Small intestine (tissue), 7 donors: ENCODE data around the gene MT1M. TPM values are rescaled to one million over a fixed set of nuclear protein-coding genes. Genes with fewer than 3 reads are reported as not detected.
A peak's percentile ranks its signal among the peaks of the same experiment; 100 is the strongest.

ENCODE experiments used
- DNase-seq, 2 donors: peaks; one replicate each; pipeline versions ENCODE4 v3.0.0 to v3.0.0-alpha.2; 2013
- FAIRE-seq: peaks from 2 replicates; lab custom pipeline; 2012; peaks lifted over from hg19 to GRCh38; lab: Jason Lieb, UNC
- H3K27ac ChIP-seq, 3 donors: one replicate each; pipeline ENCODE4 v1.5.1; 2013; ENCODE audit warnings: low read length in 2 of 3, mild to moderate bottlenecking in 2 of 3, control low read depth in 1 of 3, inconsistent platforms in 1 of 3, low read depth in 1 of 3, moderate library complexity in 1 of 3
- H3K27me3 ChIP-seq, 3 donors: one replicate each; pipeline ENCODE4 v1.6.1; 2013; ENCODE audit warnings: low read length in 3 of 3, inconsistent platforms in 1 of 3; ENCODE audit not compliant: control insufficient read depth in 3 of 3, insufficient read depth in 3 of 3
- H3K36me3 ChIP-seq, 3 donors: one replicate each; pipeline ENCODE4 v1.6.1; 2013; ENCODE audit warnings: low read length in 3 of 3, inconsistent platforms in 1 of 3, low read depth in 1 of 3, mild to moderate bottlenecking in 1 of 3, moderate library complexity in 1 of 3; ENCODE audit not compliant: control insufficient read depth in 3 of 3, insufficient read depth in 2 of 3
- H3K4me1 ChIP-seq, 3 donors: one replicate each; pipeline ENCODE4 v1.6.1; 2013; ENCODE audit warnings: low read length in 2 of 3, inconsistent platforms in 1 of 3, low read depth in 1 of 3, mild to moderate bottlenecking in 1 of 3, moderate library complexity in 1 of 3; ENCODE audit not compliant: control insufficient read depth in 3 of 3, insufficient read depth in 2 of 3
- H3K4me3 ChIP-seq, 3 donors: one replicate each; pipeline ENCODE4 v1.5.1; 2013; ENCODE audit warnings: low read length in 3 of 3, control low read depth in 1 of 3, inconsistent platforms in 1 of 3, low read depth in 1 of 3, mild to moderate bottlenecking in 1 of 3, moderate library complexity in 1 of 3
- H3K9me3 ChIP-seq, 2 donors: one replicate each; pipeline ENCODE4 v1.6.1; 2013; ENCODE audit warnings: low read depth in 1 of 2, low read length in 1 of 2; ENCODE audit not compliant: control insufficient read depth in 2 of 2, insufficient read depth in 1 of 2
- WGBS, 3 donors: extraction: QIAGEN DNeasy Blood & Tissue Kit; methylation state at CpG; one replicate each; pipeline ENCODE4 v1.1.7; 2013; 5-methylcytosine and 5-hydroxymethylcytosine counted together
- polyA plus RNA-seq, 4 donors: library from polyadenylated mRNA; stranded (reverse) in 3 of 4; unstranded in 1 of 4; fragments of 200-250 nt in 3 of 4; fragments of 120-200 nt in 1 of 4; gene quantifications; one replicate each; pipeline versions ENCODE4 v1.2.1 to v1.2.3, GENCODE V29; 2013
- donor health status: healthy with polysubstance abuse.
- donor health status: control.
- donor health status: control.
- donor health status: Bipolar disorder and iron deficiency.
- donor health status: healthy.

The MT1M gene
- polyA plus RNA-seq, 4 donors = 3.5 to 106 (median 8.6) TPM

- H3K9me3 ChIP-seq = no peaks in the 10 kb centered on the region
- peak overlapping the region in 1 of 3 donors; percentile 21 for H3K4me3 ChIP-seq
- no peaks in the 10 kb centered on the region for H3K36me3 ChIP-seq
- no peak overlapping the region for H3K27ac ChIP-seq
- DNase-seq = no peak
- H3K27me3 ChIP-seq = peaks cover 0 to 56% (median 10%) of the 10 kb centered on the region in 3 donors
- 34 to 42% (median 41%) methylated on average over 5 of the region's 5 CpGs for WGBS, 3 donors
- peaks cover 2 to 28% (median 4%) of the 10 kb centered on the region in 3 donors for H3K4me1 ChIP-seq
- FAIRE-seq = no peak
Measured at GRCh38 chr16:56643833-56644232, 11.4 kb downstream of the MT1M start.

GRCh38 chr16:56645311-56645710 is 12.9 kb downstream of the MT1M start:
- Histone ChIP-seq H3K9me3 (no peaks in the 10 kb centered on the region), H3K36me3 (no peaks in the 10 kb centered on the region), H3K4me1 (peaks cover 0 to 33% (median 4%) of the 10 kb centered on the region in 3 donors), H3K27me3 (peaks cover 0 to 41% (median 5%) of the 10 kb centered on the region in 3 donors), H3K4me3 (no peak overlapping the region), H3K27ac (no peak overlapping the region)
- FAIRE-seq = no peak
- 78 to 92% (median 89%) methylated on average over 1 of the region's 1 CpG for WGBS, 3 donors
- no peak for DNase-seq

GRCh38 chr16:56645838-56646237 is 13.4 kb downstream of the MT1M start:
- Histone ChIP-seq H3K36me3 (no peaks in the 10 kb centered on the region), H3K27ac (no peak overlapping the region), H3K4me1 (peaks cover 0 to 33% (median 4%) of the 10 kb centered on the region in 3 donors), H3K4me3 (no peak overlapping the region), H3K27me3 (peaks cover 0 to 36% (median 5%) of the 10 kb centered on the region in 3 donors), H3K9me3 (no peaks in the 10 kb centered on the region)
- FAIRE-seq (no peak), DNase-seq (no peak)
- WGBS, 3 donors = 0% methylated on average over 1 of the region's 1 CpG

GRCh38 chr16:56647641-56648431 is 15.4 kb downstream of the MT1M start:
- peaks cover 0 to 23% (median 5%) of the 10 kb centered on the region in 3 donors for H3K27me3 ChIP-seq
- peaks cover 0 to 35% (median 4%) of the 10 kb centered on the region in 3 donors for H3K4me1 ChIP-seq
- no peak overlapping the region for H3K4me3 ChIP-seq
- no peaks in the 10 kb centered on the region for H3K9me3 ChIP-seq
- peak; percentile 69 to 75 for DNase-seq
- no peak for FAIRE-seq
- H3K27ac ChIP-seq = peak overlapping the region in 1 of 3 donors; percentile 34
- 9 to 24% (median 22%) methylated on average over 29 to 33 of the region's 33 CpGs for WGBS, 3 donors
- no peaks in the 10 kb centered on the region for H3K36me3 ChIP-seq

GRCh38 chr16:56649271-56649670 is 16.8 kb downstream of the MT1M start:
- no peaks in the 10 kb centered on the region for H3K9me3 ChIP-seq
- no peak for DNase-seq
- 84 to 95% (median 90%) methylated on average over 2 of the region's 2 CpGs for WGBS, 3 donors
- H3K4me1 ChIP-seq = peaks cover 0 to 22% (median 0%) of the 10 kb centered on the region in 3 donors
- peaks cover 0 to 11% (median 5%) of the 10 kb centered on the region in 3 donors for H3K27me3 ChIP-seq
- H3K4me3 ChIP-seq = no peak overlapping the region
- no peak overlapping the region for H3K27ac ChIP-seq
- H3K36me3 ChIP-seq = no peaks in the 10 kb centered on the region
- FAIRE-seq = no peak

GRCh38 chr16:56649820-56650219 is 17.4 kb downstream of the MT1M start:
- H3K9me3 ChIP-seq = no peaks in the 10 kb centered on the region
- 52 to 63% (median 62%) methylated on average over 3 of the region's 3 CpGs for WGBS, 3 donors
- no peak overlapping the region for H3K4me3 ChIP-seq
- peaks cover 0 to 6% (median 5%) of the 10 kb centered on the region in 3 donors for H3K27me3 ChIP-seq
- DNase-seq (peak; percentile 32 to 76), FAIRE-seq (no peak)
- no peaks in the 10 kb centered on the region for H3K36me3 ChIP-seq
- peaks cover 0 to 21% (median 0%) of the 10 kb centered on the region in 3 donors for H3K4me1 ChIP-seq
- no peak overlapping the region for H3K27ac ChIP-seq

- FAIRE-seq (no peak), DNase-seq (no peak)
- Histone ChIP-seq H3K4me1 (peaks cover 0 to 21% (median 0%) of the 10 kb centered on the region in 3 donors), H3K9me3 (no peaks in the 10 kb centered on the region), H3K36me3 (no peaks in the 10 kb centered on the region), H3K27me3 (peaks cover 0 to 5% (median 0%) of the 10 kb centered on the region in 3 donors), H3K27ac (no peak within 1 kb of the TSS), H3K4me3 (no peak within 1 kb of the TSS)
- 64 to 69% (median 69%) methylated on average over 7 of the region's 7 CpGs for WGBS, 3 donors
Measured at GRCh38 chr16:56651586-56651985, 19.1 kb downstream of the MT1M start, which contains the start of gene MT1B. Gene MT1B (plus strand): TSS chr16:56651886. CDS start chr16:56651954, 68 bp downstream.

- FAIRE-seq (no peak), DNase-seq (no peak)
- Histone ChIP-seq H3K4me3 (no peak overlapping the region), H3K4me1 (peaks cover 0 to 21% (median 0%) of the 10 kb centered on the region in 3 donors), H3K27ac (no peak overlapping the region), H3K36me3 (no peaks in the 10 kb centered on the region), H3K27me3 (peaks cover 0 to 5% (median 0%) of the 10 kb centered on the region in 3 donors), H3K9me3 (no peaks in the 10 kb centered on the region)
- 44 to 73% (median 62%) methylated on average over 1 of the region's 1 CpG for WGBS, 3 donors
Measured at GRCh38 chr16:56652600-56652999, 20.1 kb downstream of the MT1M start.
